ENCODE data around the gene ZBTB46. TPM values are rescaled to one million over a fixed set of nuclear protein-coding genes. Genes with fewer than 3 reads are reported as not detected.

ZBTB46 gene
- total RNA-seq, 1 donor from 2014 or later: 67.1 TPM

GRCh38 chr20:63768591-63769515 lies 62.2 kb downstream of the ZBTB46 start:
- no peak for DNase-seq (ENCODE audit: low read depth in 2 of 2)

- no peak for DNase-seq (ENCODE audit: low read depth in 2 of 2)
Measured at GRCh38 chr20:63767886-63768285, 63.2 kb downstream of the ZBTB46 start.

- DNase-seq (ENCODE audit: low read depth in 2 of 2): no peak
Measured at GRCh38 chr20:63767456-63767855, 63.6 kb downstream of the ZBTB46 start.

GRCh38 chr20:63766695-63767426 lies 64.2 kb downstream of the ZBTB46 start:
- DNase-seq (ENCODE audit: low read depth in 2 of 2): no peak

- no peak for DNase-seq (ENCODE audit: low read depth in 2 of 2)
Measured at GRCh38 chr20:63765902-63766301, 65.2 kb downstream of the ZBTB46 start.

- DNase-seq (ENCODE audit: low read depth in 2 of 2): no peak
Measured at GRCh38 chr20:63765082-63765873, 65.8 kb downstream of the ZBTB46 start.

GRCh38 chr20:63759377-63759901 lies 71.6 kb downstream of the ZBTB46 start:
- DNase-seq (ENCODE audit: low read depth in 2 of 2): no peak

GRCh38 chr20:63758152-63758551 lies 72.9 kb downstream of the ZBTB46 start:
- DNase-seq (ENCODE audit: low read depth in 2 of 2): no peak

GRCh38 chr20:63756648-63756991 lies 74.4 kb downstream of the ZBTB46 start:
- DNase-seq (ENCODE audit: low read depth in 2 of 2): no peak

GRCh38 chr20:63755933-63756647 lies 75.0 kb downstream of the ZBTB46 start:
- no peak for DNase-seq (ENCODE audit: low read depth in 2 of 2)

- DNase-seq (ENCODE audit: low read depth in 2 of 2): no peak
Measured at GRCh38 chr20:63754008-63754407, 77.1 kb downstream of the ZBTB46 start.

GRCh38 chr20:63753381-63753780 lies 77.7 kb downstream of the ZBTB46 start:
- DNase-seq (ENCODE audit: low read depth in 2 of 2): no peak

- DNase-seq (ENCODE audit: low read depth in 2 of 2): no peak
Measured at GRCh38 chr20:63752411-63753101, 78.5 kb downstream of the ZBTB46 start.

- DNase-seq (ENCODE audit: low read depth in 2 of 2): no peak
Measured at GRCh38 chr20:63751471-63752271, 79.4 kb downstream of the ZBTB46 start.

- no peak for DNase-seq (ENCODE audit: low read depth in 2 of 2)
Measured at GRCh38 chr20:63750807-63751470, 80.1 kb downstream of the ZBTB46 start.

GRCh38 chr20:63749597-63750508 lies 81.2 kb downstream of the ZBTB46 start:
- DNase-seq (ENCODE audit: low read depth in 2 of 2): no peak

GRCh38 chr20:63748934-63749270 lies 82.2 kb downstream of the ZBTB46 start:
- no peak for DNase-seq (ENCODE audit: low read depth in 2 of 2)

All from dermis microvascular lymphatic vessel endothelial cell (primary cell).